NCI-H2196 treated with DMSO at 0.1 percent for 48 hours (cell line): ENCODE data around the gene C3orf18.

ENCODE experiments used
- DNase-seq: peaks from one replicate; lab custom pipeline; 2025; ENCODE audit not compliant: unreplicated experiment; lab: John Stamatoyannopoulos, UW

Gene C3orf18

DNA sequence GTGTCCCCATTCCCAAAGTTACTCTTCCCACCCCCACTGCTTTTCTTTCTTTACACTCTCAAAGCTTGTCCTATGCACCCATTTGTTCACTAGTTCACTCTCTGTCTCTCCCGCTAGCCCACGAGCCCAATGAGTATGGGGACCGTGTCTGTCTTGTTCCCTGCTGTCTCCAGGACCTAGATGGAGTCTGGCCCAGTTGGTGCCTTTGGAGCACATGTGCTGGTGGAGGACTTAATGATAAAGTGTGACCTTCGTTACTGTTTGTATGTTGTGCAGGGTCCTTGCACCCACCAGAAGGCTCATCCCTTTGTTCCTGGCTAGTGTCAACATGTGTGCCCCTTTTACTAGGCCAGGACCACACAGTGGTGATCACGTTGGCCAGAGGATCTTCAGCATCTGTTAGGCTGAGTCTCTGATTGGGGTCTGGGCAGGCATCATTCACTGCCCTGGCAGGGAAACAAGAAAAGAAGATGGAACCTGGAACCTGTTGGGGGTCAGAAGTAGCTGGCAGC is 36.6 kb upstream of the C3orf18 start:
- no peak for DNase-seq

DNA sequence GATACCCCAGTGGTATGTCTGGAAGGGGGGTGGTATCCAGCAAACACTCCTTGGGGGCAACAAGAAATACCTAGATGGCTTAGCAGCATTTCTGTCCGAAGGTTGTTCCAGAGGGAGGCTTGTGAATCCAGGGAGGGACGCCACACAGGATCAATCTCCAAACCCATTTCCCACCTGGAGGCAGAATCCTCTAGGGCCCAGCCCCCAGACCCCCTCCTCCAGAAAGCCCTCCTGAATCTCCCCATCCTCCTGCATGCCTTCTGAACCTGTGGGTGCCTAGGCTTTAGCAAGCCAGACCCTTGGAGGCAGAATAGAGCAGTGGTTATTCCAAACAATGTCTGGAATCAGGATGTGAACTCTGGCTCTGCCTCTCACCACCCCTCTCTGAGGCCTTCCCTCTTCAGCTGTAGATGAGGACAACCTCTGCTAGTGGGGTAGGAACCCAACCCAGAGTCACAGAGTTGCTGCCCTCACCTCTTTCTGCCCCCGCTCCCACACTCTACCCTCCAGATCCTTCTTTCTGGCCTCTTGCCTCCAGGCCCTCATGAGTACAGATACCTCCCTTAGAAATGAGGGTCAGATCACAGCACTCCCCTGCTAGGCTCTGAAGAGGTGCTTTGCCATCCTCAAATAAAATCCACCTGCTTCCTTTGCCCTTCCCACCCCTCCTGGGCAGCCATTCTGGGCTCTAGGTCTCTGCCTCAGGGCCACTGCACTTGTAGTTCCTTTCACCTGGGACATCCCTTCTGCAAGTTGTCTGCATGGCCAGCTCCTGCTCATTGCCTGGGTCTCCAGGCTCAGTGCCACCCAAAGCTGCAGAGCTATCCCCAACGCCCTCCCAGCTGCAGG is 35.9 kb upstream of the C3orf18 start:
- no peak for DNase-seq

DNA sequence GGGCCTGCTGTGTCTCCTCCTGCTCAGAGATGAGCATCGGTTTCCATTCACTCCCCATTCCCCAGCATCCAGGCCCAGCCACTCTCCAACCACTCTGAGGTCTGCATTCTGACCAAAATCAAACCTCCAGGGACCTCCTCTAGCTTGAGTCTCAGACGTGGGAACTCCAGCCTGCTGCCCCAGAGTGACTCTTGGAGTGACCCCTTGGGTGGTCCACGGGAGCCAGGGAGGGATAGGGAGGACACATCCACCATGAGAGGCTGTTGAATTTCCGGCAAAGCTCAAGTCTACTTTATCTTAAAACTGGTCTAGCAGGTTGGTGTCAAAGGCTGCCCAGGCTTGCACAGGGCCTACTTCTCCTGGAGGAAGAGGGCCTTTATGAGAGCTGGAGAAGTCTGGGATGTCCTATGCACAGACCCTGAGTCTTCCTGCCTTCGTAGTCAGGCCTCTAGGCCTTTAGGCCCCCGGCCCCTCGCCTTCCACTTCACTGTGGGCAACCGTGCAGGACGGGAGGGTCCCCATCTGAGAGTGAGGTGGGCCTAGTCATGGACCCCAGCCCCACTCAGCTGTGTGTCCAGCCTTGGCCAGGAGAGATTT is 35.1 kb upstream of the C3orf18 start:
- DNase-seq = no peak

DNA sequence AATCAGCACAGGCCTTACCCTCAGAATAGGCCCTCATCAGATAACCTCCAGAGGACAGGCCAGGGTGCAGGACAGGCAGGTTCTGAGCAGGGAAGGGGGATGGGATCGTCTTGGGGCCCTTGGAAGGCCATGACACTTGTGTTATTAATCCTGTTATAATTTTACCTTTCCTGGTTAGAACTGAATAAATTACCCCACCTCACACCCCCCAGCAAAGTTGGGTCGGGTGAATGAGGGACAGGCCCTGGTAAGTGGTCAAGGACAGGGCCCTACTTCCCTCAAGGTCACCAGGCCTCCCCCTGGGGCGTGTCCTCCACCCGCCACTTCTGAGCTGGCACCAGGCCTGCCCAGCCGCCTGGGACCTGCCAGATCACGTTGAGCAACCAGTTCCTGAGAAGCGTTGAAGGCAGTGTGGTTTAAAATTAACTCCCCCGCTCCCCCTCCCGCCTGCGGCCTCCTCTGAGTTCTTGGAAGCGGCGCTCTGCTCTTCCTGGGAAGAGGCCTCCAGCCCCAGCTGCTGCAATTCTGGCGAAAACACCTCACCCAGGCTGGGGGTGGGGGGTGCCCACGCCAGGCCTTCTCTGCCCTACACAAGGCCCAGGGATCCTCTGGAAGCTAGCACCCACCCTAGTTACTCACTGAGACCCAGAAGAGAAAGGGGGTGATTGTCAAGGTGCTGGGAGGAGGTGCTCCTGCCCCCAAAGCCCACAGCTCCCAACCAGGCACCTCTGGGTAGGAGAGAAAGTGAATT is 33.5 kb upstream of the C3orf18 start:
- DNase-seq = peak; percentile 55

DNA sequence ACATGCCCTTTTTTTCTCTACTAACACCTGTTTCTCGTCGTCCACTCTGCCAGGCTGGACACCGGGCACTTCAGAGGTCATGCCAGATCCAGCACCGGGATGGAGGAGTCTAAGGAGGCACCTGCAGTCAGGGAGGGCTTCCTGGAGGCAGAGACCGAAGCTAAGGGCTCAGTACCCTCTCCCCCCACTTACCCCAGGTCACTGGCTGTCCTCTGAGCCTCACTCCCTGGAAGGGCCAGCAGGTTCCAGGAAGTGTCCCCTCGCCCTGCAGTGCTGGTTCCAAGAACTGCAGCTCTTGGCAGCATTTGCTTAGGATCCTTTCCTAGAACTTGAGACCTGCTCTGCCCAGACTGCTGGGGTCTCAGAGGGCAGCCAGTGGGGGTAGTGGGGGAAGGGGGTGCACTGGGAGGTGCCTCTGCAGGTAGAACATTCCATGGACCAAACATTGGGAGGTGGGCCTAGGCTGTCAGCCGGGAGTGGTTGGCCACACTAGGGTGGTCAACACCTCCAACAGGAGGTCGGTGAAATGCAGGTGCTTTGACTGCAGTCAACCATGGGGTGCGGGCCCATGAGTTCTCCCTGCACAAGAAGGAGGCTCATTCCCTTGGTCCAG is 32.7 kb upstream of the C3orf18 start:
- DNase-seq = no peak

DNA sequence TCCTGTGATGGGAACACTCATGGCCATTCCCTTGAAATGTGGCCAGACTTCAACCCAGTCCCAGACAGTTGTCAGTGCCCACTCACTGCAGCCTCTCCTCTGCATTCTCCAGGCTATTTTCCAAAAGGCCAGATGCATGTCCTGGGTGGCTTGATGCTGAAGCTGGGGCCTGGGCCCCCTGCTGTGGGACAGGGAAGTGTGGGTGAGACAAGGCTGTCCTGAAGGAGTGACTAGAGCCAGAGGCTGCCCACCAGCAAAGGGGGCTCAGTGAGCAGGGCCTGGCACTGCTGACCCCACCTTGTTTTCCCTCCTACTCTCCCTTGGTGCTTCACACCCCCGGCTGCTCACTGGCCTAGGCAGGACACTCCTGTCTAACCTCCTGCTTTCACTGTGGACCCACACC is 32.2 kb upstream of the C3orf18 start:
- DNase-seq = no peak

DNA sequence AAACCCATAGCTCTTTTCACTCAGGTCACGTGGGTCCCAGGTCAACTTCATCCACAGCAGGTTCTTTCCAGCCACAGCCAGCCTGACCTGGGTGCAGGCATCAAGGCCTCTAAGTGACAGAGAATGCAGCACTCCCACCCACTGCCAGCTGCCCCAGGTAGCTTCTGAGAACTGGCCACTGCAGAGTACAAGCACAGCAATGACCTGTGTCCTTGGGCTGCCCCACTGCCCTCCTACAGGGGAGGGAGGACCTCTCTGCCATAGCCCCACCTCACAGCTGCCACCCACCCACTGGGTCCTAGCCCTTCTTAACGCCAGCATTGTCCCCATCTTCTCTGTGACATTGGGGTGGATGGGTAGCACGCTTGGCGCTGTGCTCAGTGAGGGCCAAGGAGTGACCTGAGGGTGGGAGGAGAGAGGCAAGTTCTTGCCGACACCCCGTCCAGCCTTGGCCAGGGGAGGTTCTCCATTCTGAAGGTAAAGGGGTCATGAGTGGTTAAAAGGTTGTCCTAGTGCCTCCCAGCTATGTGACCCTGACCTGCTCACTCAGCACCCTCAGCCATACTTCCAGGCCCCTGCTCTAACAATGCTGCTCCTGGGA is 31.7 kb upstream of the C3orf18 start:
- no peak for DNase-seq

DNA sequence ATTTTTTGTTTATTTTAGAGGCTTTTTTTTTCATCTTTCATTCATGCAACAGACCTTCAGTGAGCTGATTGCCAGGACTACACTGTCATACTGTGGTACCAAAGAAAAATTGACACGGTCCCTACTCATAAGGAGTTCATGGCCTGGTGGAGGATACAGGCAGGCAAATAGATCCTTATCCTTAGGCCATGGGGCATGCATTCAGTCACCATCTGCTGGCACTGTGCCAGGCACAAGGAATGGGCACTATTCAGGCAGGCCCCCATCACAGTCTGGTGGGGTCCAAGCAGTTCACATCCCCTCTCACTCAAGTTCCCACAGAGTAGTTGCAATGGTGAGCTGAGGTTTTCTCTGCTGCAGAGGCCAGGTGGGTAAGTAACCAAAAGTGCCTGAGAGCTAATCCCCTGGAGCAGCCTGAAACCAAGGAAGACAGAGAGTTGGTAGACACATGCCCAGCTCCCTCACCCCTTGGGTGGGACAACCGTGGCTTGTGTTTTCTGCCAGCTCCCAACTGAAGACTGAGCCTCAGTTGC is 26.8 kb upstream of the C3orf18 start:
- DNase-seq = no peak

DNA sequence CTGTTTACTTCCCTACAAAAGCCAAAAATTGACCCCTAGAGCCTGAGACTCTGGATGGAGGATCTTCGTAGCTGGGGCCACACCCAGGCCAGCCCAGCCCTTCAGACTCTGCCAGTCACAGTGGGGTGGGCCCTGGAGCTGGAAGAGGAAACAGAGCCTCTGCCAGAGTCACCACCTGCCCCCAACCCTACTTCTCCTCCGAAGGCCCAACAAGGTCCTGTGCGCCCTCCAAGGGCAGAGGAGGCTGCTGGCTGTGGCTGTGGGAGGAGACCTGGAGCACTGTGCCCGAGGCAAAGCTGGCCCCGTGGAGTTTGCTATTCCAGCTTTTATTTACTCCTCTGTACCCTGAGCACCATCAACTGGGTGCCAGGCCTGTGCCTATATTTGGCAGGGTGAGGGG is 25.0 kb upstream of the C3orf18 start:
- no peak for DNase-seq

DNA sequence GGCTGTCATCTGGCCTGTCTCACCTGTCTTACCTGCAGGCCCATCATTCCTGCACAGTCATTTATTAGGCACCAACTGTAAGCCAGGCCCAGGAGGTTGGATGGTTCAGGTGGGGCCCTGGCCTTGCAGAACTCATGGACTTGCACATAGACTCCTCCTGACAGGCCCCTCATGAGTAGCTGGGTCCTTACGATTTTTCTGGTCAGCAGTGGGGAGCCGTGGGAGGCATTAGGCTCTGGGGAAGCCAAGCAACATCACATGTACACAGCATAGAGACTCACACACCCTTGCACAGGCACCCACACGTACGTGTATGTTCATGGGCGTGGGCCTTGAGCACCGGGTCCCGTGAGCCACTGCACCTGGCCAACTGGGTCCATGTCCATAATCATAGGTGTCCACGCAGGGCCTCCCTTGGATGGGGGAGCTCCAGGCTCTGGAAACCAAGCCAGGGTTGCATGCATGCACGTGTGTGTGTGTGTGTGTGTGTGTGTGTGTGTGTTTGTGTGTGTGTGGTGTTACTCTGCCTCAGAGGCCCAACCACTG is 23.7 kb upstream of the C3orf18 start:
- DNase-seq = no peak

DNA sequence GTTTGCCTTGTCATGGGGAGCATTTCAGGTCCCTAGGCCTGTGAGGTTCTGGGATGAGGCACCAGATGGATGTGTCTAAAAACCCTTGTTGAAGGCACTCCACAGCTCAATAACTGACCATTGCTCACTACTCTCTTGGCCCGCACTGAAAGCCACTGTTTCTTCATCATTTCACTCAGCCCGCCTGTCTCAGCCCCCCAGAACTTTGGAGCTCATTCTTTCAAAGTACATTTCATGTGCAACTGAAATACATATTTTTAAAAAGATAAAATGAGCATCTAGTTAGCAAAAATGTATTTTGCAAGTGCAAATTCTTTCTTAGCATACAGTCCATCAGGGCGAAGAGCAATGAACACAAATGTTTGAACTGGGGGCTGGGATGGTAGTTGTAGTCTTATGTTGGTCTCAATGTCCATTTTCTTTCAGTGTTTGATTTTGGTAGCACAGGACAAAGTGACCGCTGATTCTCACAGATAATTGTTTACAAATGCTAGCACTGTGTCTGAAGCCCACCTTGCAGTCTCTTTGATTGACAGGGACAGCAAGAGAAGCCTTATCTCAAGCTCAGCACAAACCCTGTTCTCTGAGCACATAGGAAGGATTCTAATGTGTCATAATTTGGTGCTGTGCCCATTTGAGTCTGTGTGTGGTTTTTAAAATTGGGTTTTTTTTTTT is 21.3 kb upstream of the C3orf18 start:
- DNase-seq = no peak

DNA sequence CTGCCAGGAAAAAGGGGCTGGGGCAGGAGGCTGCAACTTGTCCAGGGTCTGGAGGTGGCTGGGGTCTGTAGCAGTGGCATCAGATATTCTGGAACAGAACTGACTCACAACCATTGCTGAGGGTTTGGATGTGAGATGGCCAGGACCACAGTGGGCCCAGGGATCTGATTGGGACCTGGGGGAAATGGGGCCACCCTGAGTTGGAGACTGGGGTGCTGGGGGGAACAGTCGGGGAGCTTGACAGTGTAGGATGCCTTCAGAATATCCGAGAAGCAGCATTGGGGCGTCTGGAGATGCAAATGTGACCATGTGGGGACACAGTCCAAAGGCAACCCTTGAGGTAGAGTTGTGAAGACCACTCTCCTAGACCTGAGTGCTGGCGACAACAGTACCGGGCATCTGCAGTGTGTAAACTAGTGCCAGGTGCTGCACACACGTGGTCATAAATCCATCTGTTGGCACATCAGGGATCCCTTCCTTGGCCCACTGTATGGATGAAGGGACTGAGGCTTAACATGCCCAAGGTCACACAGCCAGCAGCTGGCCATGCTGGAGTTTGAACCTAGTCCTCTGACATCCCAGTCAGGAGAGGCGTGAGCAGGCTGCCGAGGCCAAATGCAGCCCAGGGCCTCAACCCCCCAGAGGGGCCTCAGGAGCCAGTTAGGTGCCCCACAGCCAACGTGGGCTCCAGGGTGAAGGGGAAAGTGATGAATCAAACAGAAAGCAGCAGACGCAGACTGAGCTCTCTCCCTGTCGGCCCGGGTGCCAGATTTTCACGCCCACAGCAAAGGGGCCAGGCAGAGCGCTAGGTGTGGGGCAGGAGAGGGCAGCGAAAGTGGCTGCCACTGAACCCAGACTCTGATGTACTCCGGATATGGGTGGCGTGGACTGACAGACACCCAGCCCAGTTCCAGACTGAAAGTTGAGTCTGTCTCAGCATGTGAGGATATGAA is 20.5 kb upstream of the C3orf18 start:
- no peak for DNase-seq

DNA sequence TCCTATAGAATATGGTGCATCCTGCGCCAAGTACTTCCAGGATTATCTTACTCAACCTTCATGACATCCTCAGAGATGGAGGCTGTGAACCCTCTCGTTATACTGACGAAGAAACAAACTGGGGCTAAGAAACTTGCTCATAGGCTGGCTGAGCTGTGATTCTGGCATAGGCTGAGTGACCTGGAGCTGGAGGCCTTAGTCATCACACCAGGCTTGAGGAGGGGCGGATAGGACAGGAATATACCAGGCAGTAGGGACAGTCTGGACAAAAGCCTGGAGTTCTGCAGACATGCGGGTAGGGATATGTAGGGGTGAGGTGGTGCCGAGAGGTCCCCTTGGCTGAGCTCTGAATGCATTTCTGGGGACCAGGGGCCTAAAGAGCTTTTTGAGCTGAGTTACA is 19.8 kb upstream of the C3orf18 start:
- no peak for DNase-seq

DNA sequence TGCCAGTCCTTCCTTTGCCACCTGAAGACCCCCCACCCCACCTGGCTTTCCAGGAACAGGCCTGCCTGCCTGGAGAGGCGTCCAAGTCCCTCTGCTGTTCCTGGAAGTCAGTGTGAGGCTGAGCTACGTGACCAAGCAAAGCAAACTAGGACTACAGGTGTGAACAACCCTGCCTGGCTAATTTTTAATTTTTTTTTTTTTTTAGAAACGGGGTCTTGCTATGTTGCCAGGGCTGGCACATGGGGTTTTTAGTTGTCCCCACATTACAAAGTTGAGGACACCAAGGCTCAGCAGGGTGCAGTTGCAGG is 19.2 kb upstream of the C3orf18 start:
- DNase-seq = no peak

DNA sequence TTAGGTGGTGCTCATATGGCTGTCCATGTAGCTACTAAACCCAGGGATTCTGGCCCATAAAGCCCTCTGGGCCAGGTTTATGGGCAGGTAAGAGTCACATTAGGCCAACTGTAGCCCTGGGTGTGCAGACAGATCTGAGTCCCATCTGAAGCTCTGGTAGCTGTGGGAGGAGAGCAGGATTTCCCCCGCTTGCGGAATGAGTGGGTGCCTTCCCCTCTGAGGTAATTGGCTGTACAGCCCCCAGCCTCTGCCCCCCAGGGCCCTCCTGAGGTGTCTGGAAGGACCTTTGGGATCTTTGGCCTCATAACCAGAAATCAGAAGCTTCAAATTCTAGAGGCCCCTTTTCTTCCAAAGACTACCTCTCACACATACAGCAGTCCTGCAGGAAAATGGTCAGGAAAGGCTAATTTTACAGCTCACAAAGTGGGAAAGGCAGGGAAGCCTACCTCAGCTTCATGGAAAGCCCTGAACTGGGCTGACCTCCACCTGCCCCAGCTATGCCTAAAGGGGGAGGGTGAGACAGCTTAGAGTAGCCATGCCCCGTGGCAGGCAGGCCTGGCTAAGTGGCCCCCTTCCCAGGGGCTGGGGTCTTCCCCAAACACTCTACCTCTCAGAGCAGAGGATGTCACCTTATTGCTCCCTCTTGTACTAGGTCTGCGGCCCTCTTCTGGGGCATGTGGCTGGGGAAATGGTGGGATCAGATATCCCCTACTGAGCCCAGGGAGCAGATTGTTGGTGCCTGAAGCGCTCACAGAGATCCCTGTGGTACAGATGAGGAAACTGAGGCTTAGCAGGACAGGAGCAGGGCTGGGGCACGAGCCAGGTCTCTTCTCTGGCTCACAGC is 18.6 kb upstream of the C3orf18 start:
- no peak for DNase-seq

DNA sequence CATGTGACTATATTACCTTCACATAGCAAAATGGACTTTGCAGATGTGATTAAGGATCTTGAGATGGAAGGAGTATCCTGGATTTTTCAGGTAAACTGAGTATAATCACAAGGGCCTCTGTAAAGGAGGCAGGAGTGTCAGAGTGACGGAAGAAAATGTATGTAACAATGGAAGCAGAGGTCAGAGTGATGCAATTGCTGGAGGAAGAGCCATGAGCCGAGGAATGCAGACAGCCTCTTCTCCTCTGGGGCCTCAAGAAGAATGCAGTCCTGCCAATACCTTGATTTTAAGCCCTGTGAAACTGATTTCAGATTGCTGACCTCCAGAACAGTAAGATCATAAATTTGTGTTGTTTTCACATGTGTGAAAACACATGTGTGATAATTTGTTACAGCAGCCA is 16.8 kb upstream of the C3orf18 start:
- DNase-seq = no peak

DNA sequence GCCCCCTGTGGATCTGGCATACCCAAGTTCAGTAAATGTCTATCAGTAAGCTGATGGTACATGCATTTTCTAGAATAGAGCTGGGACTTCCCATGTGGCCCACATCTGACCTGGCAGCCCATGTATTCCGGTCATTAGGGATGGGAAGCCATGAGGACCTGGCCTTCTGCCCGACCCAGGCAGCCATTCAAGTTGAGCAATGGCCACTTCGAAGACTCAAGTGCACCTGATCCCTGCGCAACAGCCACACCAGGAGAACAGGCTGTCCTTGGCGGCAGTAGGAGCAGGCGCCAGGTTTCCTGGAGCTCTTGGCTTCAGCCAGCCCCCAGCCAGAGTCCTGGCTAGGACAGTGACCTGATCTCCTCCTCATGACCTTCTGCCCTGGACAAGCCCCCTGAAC is 16.4 kb upstream of the C3orf18 start:
- DNase-seq = peak; percentile 49

DNA sequence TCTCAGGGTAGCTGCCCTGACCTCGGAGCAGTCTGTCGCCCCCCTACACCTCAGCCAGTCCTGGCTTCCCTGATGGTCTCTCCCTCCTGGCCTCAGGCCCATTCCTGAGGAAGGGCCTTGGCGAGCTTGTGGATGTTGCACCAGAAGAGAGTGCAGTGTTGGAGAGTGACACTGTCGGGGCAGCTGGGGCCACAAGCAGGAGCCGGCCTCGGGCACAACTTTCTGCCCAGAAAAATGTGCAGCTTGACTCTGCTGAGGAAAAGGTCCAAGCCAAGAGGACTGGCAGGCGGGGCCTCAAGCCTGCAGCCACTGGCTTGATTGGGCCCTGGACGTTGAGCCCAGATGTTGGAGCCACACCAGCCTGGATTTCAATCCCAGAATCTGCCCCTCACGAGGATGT is 14.5 kb upstream of the C3orf18 start:
- no peak for DNase-seq
